WTC11 (cell line): ENCODE measurements around the gene KIAA0232. TPM values are rescaled to one million over a fixed set of nuclear protein-coding genes. Genes with fewer than 3 reads are reported as not detected.

ENCODE experiments used
- ATAC-seq: fragments of 200-7000 bp; cut with Tn5 transposase; 2 replicates; pipeline ENCODE4 v1.10.0; 2021; ENCODE audit warnings: mild to moderate bottlenecking, moderate library complexity
- CTCF ChIA-PET: fragments of 300-600 bp; sonication (Branson Sonifier 250); formaldehyde crosslinking; loops from one replicate; lab custom pipeline; 2021; ENCODE audit warnings: antibody characterized with exemption; lab: Charles Lee
- POLR2A ChIA-PET: fragments of 350-600 bp; sonication (Branson Sonifier 250); formaldehyde crosslinking; loops from one replicate; lab custom pipeline; 2021; ENCODE audit warnings: antibody characterized with exemption; lab: Charles Lee
- DNase-seq: peaks from one replicate; pipeline ENCODE4 v3.0.0; 2021; ENCODE audit warnings: low spot score
- H3K27ac Mint-ChIP-seq: 2 replicates; pipeline ENCODE4 v1.8.0; 2021; ENCODE audit warnings: mixed read lengths
- H3K27me3 Mint-ChIP-seq: 2 replicates; pipeline ENCODE4 v1.8.0; 2021; ENCODE audit warnings: low read depth, mild to moderate bottlenecking, moderate library complexity, mixed read lengths
- H3K36me3 Mint-ChIP-seq: 2 replicates; pipeline ENCODE4 v1.8.0; 2021; ENCODE audit warnings: mixed read lengths
- H3K4me1 Mint-ChIP-seq: 2 replicates; pipeline ENCODE4 v1.8.0; 2022; ENCODE audit warnings: mixed read lengths
- H3K4me3 Mint-ChIP-seq: 2 replicates; pipeline ENCODE4 v1.8.0; 2021; ENCODE audit warnings: mild to moderate bottlenecking, moderate library complexity, mixed read lengths
- H3K9me3 Mint-ChIP-seq: 2 replicates; pipeline ENCODE4 v1.8.0; 2021; ENCODE audit warnings: mixed read lengths
- AR ChIP-seq: fragments of 250-450 bp; sonication (Bioruptor Pico); IDR thresholded peaks from 2 replicates; pipeline ENCODE4 v1.9.0; 2021; ENCODE audit warnings: mild to moderate bottlenecking
- ATF2 ChIP-seq: sonication (generic); formaldehyde crosslinking; IDR thresholded peaks from 2 replicates; pipeline ENCODE4 v1.8.1; 2022; ENCODE audit warnings: low read depth, missing genetic modification reagents, borderline replicate concordance
- CBFB ChIP-seq: sonication (generic); formaldehyde crosslinking; IDR thresholded peaks from 2 replicates; pipeline ENCODE4 v1.8.1; 2022; ENCODE audit warnings: mild to moderate bottlenecking, low read depth, missing genetic modification reagents
- CREB1 ChIP-seq: sonication (generic); formaldehyde crosslinking; IDR thresholded peaks from 2 replicates; pipeline ENCODE4 v1.8.0; 2023; ENCODE audit warnings: mild to moderate bottlenecking, missing genetic modification reagents
- EMX1 ChIP-seq: fragments of 250-450 bp; sonication (Bioruptor Pico); IDR thresholded peaks from 2 replicates; pipeline ENCODE4 v1.8.0; 2021; ENCODE audit warnings: mild to moderate bottlenecking
- GRHL2 ChIP-seq: fragments of 250-450 bp; sonication (Bioruptor Pico); IDR thresholded peaks from 2 replicates; pipeline ENCODE4 v1.8.0; 2022; ENCODE audit warnings: mild to moderate bottlenecking, moderate library complexity; ENCODE audit not compliant: insufficient replicate concordance, severe bottlenecking
- JAZF1 ChIP-seq: fragments of 250-450 bp; sonication (Bioruptor Pico); IDR thresholded peaks from 2 replicates; pipeline ENCODE4 v1.9.0; 2021; ENCODE audit warnings: moderate library complexity, mild to moderate bottlenecking, inconsistent platforms
- NFE2L1 ChIP-seq: sonication (generic); formaldehyde crosslinking; IDR thresholded peaks from 2 replicates; pipeline ENCODE4 v1.8.1; 2023; ENCODE audit warnings: missing genetic modification reagents
- NFYB ChIP-seq: sonication (generic); formaldehyde crosslinking; conservative IDR thresholded peaks from 2 replicates; pipeline ENCODE4 v1.8.0; 2022; ENCODE audit warnings: low read depth, missing genetic modification reagents
- RELA ChIP-seq: sonication (generic); formaldehyde crosslinking; IDR thresholded peaks from 2 replicates; pipeline ENCODE4 v1.8.1; 2022; ENCODE audit warnings: missing genetic modification reagents, mild to moderate bottlenecking, borderline replicate concordance
- SMAD3 ChIP-seq: sonication (generic); formaldehyde crosslinking; IDR thresholded peaks from 2 replicates; pipeline ENCODE4 v1.8.0; 2022; ENCODE audit warnings: missing genetic modification reagents, mild to moderate bottlenecking, borderline replicate concordance
- STAT6 ChIP-seq: sonication (generic); formaldehyde crosslinking; conservative IDR thresholded peaks from 2 replicates; pipeline ENCODE4 v1.8.1; 2023; ENCODE audit warnings: mild to moderate bottlenecking, low read depth, missing genetic modification reagents, moderate library complexity
- TEAD4 ChIP-seq: sonication (generic); formaldehyde crosslinking; IDR thresholded peaks from 2 replicates; pipeline ENCODE4 v1.8.0; 2022; ENCODE audit warnings: mild to moderate bottlenecking, missing genetic modification reagents
- USF2 ChIP-seq: sonication (generic); formaldehyde crosslinking; IDR thresholded peaks from 2 replicates; pipeline ENCODE4 v1.8.1; 2023; ENCODE audit warnings: mild to moderate bottlenecking, missing genetic modification reagents, moderate library complexity
- ZBTB43 ChIP-seq: sonication (generic); formaldehyde crosslinking; IDR thresholded peaks from 2 replicates; pipeline ENCODE4 v1.8.1; 2023; ENCODE audit warnings: mild to moderate bottlenecking, missing genetic modification reagents
- ZNF219 ChIP-seq: sonication (generic); formaldehyde crosslinking; IDR thresholded peaks from 2 replicates; pipeline ENCODE4 v1.8.0; 2023; ENCODE audit warnings: missing genetic modification reagents, mild to moderate bottlenecking, borderline replicate concordance
- ZNF232 ChIP-seq: sonication (generic); formaldehyde crosslinking; IDR thresholded peaks from 2 replicates; pipeline ENCODE4 v1.8.0; 2022; ENCODE audit warnings: mild to moderate bottlenecking, missing genetic modification reagents
- ZNF671 ChIP-seq: fragments of 250-450 bp; sonication (Bioruptor Pico); IDR thresholded peaks from 2 replicates; pipeline ENCODE4 v1.8.0; 2021; ENCODE audit warnings: mild to moderate bottlenecking
- total RNA-seq: library from RNA; stranded (reverse); gene quantifications from 3 replicates; pipeline ENCODE4 v1.2.3, GENCODE V29; 2021

KIAA0232 gene
- total RNA-seq, 1 experiment from 2014 or later: 23.2 TPM

- no peak for TF ChIP-seq ZBTB43 (CRISPR knock-in tag)
- no peak for TF ChIP-seq CBFB (CRISPR knock-in tag)
- TF ChIP-seq CREB1 (CRISPR knock-in tag): no peak
- no peak for TF ChIP-seq JAZF1
- no peak for TF ChIP-seq ZNF232 (CRISPR knock-in tag)
- TF ChIP-seq NFE2L1 (CRISPR knock-in tag): no peak
These were observed 11.3 kb upstream of the KIAA0232 start (continued) for GRCh38 chr4:6771229-6771671.

- CTCF ChIA-PET: interaction anchor here (2.0 kb wide), 1 partner anchor 101 kb away, joined by 6 read pairs; no protein-coding TSS in a partner anchor
- Mint-ChIP-seq H3K27ac (no peak overlapping the region), H3K27me3 (no peaks in the 10 kb centered on the region; the same call in 1 of the 2 replicates), H3K9me3 (no peaks in the 10 kb centered on the region), H3K36me3 (no peaks in the 10 kb centered on the region), H3K4me3 (no peak overlapping the region), H3K4me1 (no peaks in the 10 kb centered on the region)
- no peak for DNase-seq
- TF ChIP-seq STAT6 (CRISPR knock-in tag) (no peak), USF2 (CRISPR knock-in tag) (no peak), RELA (CRISPR knock-in tag) (no peak), ATF2 (CRISPR knock-in tag) (no peak), ZNF671 (CRISPR knock-in tag) (no peak), GRHL2 (CRISPR knock-in tag) (no peak), SMAD3 (no peak), TEAD4 (CRISPR knock-in tag) (no peak), NFYB (CRISPR knock-in tag) (no peak), AR (CRISPR knock-in tag) (no peak), EMX1 (CRISPR knock-in tag) (no peak), ZNF219 (CRISPR knock-in tag) (no peak)
- POLR2A ChIA-PET: no interaction called here
- ATAC-seq: no peak
These were observed 10.2 kb upstream of the KIAA0232 start for GRCh38 chr4:6772223-6772928.
